ENCODE results near the gene GPC5.

- TF ChIP-seq CTCF (IDR thresholded peaks at IDR 0.05; ENCODE audit: insufficient read depth, low read length, poor library complexity, severe bottlenecking) (no peak), EZH2phosphoT487 (conservative IDR thresholded peaks at IDR 0.05; ENCODE audit: low read length) (no peak)
Measured at GRCh38 chr13:92412996-92413395, 1014.6 kb downstream of the GPC5 start.

All from SU-DHL-6 (cell line).